ENCODE results near the gene ZNF76.

DNA sequence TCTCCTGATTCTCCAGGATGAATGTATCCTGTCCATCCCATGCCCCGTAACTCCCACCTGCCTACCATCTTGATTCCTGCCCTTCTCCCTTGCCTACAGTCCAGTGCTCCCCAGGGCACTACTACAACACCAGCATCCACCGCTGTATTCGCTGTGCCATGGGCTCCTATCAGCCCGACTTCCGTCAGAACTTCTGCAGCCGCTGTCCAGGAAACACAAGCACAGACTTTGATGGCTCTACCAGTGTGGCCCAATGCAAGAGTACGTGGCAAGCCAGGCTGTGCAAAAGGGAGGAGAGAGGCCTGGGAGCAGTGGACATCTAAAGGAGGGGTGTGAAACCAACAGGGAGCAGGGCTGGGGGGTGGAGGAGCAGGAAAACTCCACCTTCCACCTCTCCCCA lies 15.0 kb upstream of the ZNF76 start:
- TF ChIP-seq POLR2A (IDR thresholded peaks at IDR 0.05; ENCODE audit: low read depth, low read length) (no peak), SPI1 (IDR thresholded peaks at IDR 0.05; ENCODE audit: low read depth, low read length) (no peak), POLR2AphosphoS5 (IDR thresholded peaks at IDR 0.05; ENCODE audit: low read depth, low read length) (no peak), TAF1 (IDR thresholded peaks at IDR 0.05; ENCODE audit: low read depth, low read length) (no peak), POU2F2 (IDR thresholded peaks at IDR 0.05; ENCODE audit: low read depth, low read length) (no peak), PAX5 (IDR thresholded peaks at IDR 0.05; ENCODE audit: insufficient read depth, low read length, severe bottlenecking) (no peak)

Measured in GM12891 (cell line).